Parietal lobe (tissue), 1 donor: ENCODE results near the gene NFATC2IP. TPM values are rescaled to one million over a fixed set of nuclear protein-coding genes. Genes with fewer than 3 reads are reported as not detected.

ENCODE experiments used
- total RNA-seq: library from RNA; depleted of rRNA; stranded (reverse); fragments of >200 nt; gene quantifications from one replicate; pipeline ENCODE4 v1.2.3, GENCODE V29; 2014

The NFATC2IP gene
- 45.1 TPM for total RNA-seq

GRCh38 chr16:28950648-28951409 is at the start of gene NFATC2IP:
Gene NFATC2IP, plus strand, starts transcription at chr16:28950937. Its CDS starts 75 bp downstream, at chr16:28951012.

GRCh38 chr16:28924762-28925385 is 25.9 kb upstream of the NFATC2IP start, which contains the start of gene RABEP2:
Gene RABEP2, minus strand, starts transcription at chr16:28925238. Its CDS starts 75 bp downstream, at chr16:28925163.

GRCh38 chr16:28931801-28932225 is 18.9 kb upstream of the NFATC2IP start, which contains the start of gene CD19:
Gene CD19, plus strand, starts transcription at chr16:28931971. Its CDS starts 30 bp downstream, at chr16:28932001.

GRCh38 chr16:28974437-28975157 is 23.9 kb downstream of the NFATC2IP start, which contains the start of gene SPNS1:
Gene SPNS1, plus strand, starts transcription at chr16:28974778. Its CDS starts 374 bp downstream, at chr16:28975152.

GRCh38 chr16:28984619-28985135 is 33.9 kb downstream of the NFATC2IP start, which contains the start of gene LAT:
Gene LAT, plus strand, starts transcription at chr16:28985052. Its CDS starts 366 bp downstream, at chr16:28985418.

Other genes with a start within 250 kb of the NFATC2IP start
- gene EIF3C, start 239.5 kb upstream of the NFATC2IP start, total RNA-seq: 171 TPM
- 11.6 TPM for gene NPIPB9, start 199.2 kb upstream of the NFATC2IP start, total RNA-seq
- 72.3 TPM for gene ATXN2L, start 127.9 kb upstream of the NFATC2IP start, total RNA-seq
- gene TUFM, start 104.6 kb upstream of the NFATC2IP start, total RNA-seq: 54.5 TPM
- gene SH2B1, start 87.1 kb upstream of the NFATC2IP start, total RNA-seq: 21.6 TPM
- 0.63 TPM for gene ATP2A1, start 72.4 kb upstream of the NFATC2IP start, total RNA-seq
- 21.9 TPM for gene RABEP2, start 25.7 kb upstream of the NFATC2IP start, total RNA-seq
- gene CD19, start 19.0 kb upstream of the NFATC2IP start, total RNA-seq: 0.94 TPM
- gene SPNS1, start 23.8 kb downstream of the NFATC2IP start, total RNA-seq: 19.4 TPM
- gene LAT, start 34.1 kb downstream of the NFATC2IP start, total RNA-seq: 1.3 TPM